Glomerular endothelial cell (primary cell): ENCODE data around the gene UBE2J2. TPM values are rescaled to one million over a fixed set of nuclear protein-coding genes. Genes with fewer than 3 reads are reported as not detected.
"Not testable (repeated sequence)": the region's sequence is repeated elsewhere in the genome, so short reads cannot be mapped to it uniquely, and the experiment has no call there.

Experiments used
- DNase-seq: peaks from one replicate; pipeline ENCODE4 v3.0.0-alpha.2; 2011; ENCODE audit warnings: low read depth, low spot score; ENCODE audit errors: extremely low read depth
- total RNA-seq: library from RNA; depleted of rRNA; stranded (reverse); fragments of >200 nt; gene quantifications from 2 replicates; pipeline ENCODE4 v1.2.3, GENCODE V29; 2015

Gene UBE2J2
- 44.4 and 80.3 TPM in 2 replicates for total RNA-seq

DNA sequence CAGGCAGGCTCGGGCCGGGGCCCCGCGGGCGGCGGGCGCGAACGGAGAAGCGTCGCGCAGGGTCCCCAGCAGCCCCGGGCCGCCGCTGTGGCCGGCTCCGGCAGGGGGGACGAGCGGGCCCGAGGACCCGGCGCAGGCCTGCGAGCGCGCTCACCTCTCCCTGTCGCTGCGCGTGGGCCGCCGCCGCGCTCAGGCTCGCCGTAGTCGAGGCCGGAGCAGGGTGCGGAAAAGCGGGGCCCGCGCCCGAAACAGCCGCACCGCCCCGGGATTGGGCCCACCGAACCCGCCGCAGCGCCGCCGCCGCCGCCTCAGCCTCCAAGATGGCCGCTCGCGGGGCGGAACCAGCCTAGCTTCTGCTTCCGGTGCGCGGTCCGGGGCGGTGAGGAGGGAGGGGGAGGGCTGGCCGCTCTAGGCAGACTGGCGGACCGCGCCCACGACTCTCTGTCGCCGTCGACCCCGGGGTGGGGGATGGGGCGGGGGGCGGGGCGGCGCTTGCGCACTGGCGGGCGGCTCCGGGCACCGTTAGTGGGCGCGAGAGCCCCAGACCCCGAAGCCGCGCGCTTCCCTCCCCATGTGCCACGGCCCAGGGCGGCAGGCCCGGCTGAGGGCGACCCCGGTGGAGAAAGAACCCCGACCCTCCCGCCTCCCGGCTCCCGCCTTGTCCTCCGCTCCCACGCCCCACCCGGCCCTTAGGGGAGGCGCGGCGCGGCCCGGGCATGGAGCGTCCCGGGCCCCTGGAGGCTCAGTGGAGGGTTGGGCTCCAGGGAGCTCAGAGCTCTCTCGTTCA is at the start of gene UBE2J2:
TSS of gene UBE2J2 (minus strand) at position 343 of the 787 bp plus-strand sequence. CDS start 5,862 bp downstream, outside the sequence.
- no peak for DNase-seq

DNA sequence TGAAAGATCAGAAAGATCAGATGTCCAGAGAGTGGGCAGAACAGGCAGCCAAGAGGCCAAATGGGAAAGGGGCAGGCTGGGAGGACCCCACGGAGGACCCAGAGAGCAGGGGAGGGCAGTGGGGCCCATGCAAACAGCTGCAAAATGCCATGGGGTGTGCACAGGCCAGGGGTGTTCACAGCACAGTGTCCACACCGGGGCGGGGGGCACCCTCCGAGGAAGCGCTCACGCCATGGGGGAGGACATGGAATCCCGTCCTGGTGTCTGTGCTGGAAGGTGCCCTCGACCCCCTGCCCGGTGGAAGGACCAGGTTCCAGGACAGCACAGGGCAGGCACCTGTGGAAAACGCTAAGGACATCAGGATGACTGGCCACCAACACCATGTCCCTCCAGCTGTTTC is 49.3 kb upstream of the UBE2J2 start:
- DNase-seq: no peak

DNA sequence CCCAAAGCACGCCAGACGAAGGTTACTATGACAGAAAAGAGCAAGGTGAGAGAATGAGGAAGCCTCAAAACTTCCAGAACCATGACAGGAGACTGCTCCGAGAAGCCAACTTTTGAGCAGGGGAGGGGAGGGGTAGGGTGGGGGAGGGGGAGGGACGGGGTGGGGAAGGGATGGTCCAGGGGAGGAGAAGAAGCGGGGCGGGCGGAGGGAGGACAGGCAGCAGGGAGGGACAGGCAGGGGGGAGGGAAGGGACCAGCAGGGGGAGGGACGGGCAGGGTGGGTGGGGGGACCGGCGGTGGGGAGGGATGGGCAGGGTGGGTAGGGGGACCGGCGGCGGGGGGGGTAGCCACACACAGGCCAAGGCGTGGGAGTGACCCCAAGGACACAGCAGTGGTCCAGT is 48.8 kb upstream of the UBE2J2 start:
- DNase-seq: no peak

DNA sequence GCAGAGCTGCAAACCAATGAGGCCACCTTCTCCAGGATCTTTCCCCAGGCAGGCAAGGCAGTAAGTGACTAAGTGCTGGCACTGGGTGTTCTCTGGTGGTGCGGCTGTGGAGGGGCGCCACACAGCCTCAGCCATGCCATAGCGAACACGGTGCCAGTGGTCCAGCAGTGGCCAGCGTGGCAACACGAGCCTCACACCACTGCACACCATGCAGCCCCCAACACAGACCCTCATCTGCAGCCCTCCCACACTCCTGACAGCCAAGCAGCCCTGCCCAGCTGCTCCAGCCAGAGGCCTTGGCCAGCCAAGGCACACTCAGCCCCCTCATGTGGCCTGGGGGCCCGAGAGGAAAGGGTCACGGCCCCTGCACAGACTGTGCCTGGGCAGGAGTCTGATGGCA is 47.8 kb upstream of the UBE2J2 start:
- no peak for DNase-seq

DNA sequence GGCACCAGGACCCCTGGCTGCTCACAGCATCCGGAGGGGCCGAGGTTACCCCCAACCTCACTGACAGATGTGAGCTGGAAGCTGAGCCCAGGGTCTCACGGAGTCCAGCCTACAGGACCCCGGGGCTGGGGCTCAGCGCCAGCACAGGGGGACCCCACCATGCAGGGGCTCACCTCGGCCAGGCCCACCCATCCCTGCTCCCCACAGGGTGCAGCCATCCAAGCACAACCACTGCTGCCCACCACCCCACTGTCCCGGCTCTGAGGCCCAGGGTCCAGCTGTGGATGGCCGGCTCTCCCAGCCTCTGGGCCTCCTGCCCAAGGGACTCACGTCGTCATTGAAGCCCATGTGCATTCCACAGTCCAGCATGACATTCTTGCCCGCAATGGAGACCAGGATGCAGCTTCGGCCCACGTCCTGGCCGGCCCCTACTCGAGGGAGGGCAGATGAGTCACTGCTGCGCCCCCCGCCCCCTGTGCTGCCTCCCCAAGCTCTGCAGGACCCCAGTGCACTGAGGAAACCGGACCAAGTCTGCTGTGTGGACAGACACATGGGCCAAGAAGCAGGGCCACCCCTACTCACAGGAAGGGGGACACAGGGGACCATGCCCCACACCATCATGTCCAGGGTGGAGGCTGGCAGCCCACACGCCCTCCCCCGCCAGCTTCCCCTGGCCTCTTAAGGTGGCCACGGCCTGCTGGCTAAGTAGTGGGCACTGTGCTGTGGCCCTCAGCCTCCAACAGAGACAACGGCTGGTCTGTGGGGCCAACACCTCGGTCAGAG is 47.2 kb upstream of the UBE2J2 start:
- no peak for DNase-seq

DNA sequence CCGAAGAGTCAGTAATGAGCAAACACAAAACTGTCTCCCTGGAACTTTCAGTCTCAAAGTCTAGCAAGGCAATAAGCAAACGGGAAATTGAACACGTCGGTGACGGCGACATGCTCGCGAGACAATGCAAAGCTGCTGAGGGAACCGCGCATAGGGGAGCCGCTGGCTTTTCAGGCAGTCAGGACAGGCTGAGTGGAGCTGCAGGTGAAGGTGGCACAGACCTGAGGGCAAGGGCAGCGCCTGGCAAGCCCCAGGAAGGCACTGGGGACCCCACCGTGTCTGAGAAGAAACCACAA is 45.9 kb upstream of the UBE2J2 start:
- DNase-seq: no peak

DNA sequence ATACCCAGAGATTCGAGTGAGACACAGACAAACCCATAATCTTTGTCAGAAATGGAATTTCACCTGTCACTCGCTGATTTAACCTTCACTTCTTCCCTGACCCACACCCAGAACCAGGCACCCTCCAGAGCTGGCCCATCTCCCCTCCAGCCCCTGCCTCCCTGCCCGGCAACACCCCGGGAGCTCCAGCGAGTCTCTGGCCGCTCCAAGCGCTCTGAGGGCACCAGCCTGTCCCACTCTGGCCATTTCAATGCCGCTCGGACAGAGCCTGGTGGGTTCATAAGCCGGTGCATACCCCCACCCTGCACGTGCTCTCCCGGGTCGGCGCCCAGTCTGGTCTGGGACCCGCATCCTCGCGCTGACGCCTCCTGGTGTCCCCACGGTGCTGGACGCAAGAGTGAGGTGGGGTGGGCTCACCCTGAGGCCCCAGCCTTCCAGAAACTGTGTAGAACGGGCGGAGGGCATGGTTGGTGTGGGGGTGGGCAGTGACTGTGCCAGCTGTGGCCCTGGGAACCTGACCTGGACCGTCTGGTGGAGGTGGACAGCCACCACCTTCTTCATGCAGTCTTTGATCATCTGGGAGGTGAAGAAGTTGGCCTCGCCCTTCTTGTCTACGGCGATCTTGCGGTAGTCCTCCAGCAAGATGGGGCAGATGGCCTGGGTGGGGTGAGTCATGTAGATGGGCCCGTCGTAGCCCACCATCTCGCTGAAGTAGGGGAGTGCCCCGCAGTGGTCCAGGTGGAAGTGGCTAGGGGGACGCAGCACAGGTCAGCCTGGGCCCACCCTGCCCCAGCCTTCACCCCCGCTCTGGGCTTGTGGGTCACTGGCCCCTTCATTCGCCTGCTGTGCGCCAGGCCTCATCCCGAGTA is 45.4 kb upstream of the UBE2J2 start:
- no peak for DNase-seq

DNA sequence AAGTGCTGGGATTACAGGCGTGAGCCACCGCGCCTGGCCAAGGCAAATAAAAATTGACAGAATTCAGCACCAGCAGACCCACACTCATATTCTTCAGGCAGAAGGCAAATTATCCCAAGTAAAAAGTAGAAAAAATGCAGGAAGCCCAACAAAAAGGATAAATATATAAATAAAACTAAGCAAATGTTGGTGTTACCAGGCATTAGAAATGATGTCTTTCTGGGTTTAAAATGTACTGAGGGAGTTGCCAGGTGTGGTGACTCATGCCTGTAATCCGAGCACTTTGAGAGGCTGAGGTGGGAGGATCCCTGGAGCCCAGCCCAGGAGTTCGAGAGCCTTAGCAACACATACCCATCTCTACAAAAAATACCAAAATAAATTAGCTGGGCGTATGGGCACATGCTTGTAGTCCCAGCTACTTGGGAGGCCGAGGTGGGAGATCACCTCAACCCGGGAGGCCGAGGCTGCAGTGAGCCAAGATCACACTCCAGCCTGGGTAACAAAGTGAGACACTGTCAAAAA is 44.5 kb upstream of the UBE2J2 start:
- DNase-seq: no peak

DNA sequence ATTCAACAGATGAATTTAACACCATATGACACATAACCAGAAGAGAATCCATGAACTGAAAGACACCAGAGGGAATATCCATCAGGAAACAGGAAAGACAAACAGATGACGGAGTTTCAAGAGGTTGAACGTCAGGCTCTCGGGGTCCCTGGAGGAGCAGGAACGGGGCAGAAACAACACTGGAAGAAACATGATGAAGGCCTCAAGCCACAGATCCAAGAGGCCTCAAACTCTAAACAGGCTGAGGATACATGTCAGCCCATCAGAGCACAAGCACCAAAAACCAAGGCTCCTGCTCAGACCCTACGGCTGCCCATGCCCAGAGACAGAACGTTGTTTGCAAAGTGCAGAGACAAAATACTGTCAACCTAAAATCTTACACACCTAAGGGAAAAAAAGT is 43.8 kb upstream of the UBE2J2 start:
- no peak for DNase-seq

DNA sequence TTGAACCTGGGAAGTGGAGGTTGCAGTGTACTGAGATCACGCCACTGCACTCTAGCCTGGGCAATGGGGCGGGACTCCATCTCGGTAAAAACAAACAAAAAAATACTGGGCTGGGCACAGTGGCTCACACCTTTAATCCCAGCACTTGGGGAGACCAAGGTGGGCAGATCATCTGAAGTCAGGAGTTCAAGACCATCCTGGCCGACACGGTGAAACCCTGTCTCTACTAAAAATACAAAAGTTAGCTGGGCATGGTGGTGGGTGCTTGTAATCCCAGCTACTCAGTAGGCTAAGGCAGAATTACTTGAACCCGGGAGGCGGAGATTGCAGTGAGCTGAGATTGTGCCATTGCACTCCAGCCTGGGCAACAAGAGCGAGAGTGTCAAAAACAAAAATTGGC is 42.5 kb upstream of the UBE2J2 start:
- DNase-seq: not testable (repeated sequence)

DNA sequence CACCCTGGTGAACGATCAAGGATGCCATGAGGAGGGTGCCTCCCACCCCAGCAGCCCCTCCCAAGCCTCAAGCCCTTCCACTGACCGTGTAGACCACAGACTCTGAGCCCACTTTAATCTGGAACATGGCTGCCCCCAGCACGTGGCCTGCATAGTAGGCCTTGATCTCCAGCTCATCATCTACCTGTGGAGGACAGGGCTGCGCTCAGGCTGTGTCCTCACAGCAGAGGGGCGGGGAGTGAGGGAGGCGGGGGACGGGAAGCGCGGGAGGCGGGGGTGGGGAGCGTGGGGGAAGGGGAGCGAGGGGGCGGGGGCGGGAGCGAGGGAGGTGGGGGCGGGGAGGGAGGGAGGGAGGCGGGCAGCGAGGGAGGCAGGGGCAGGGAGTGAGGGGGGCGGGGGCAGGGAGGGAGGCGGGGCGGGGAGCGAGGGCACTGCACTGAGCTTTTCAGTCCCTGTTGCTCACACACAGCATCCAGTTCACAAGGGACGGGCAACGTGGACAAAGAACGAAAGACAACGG is 41.8 kb upstream of the UBE2J2 start:
- no peak for DNase-seq

DNA sequence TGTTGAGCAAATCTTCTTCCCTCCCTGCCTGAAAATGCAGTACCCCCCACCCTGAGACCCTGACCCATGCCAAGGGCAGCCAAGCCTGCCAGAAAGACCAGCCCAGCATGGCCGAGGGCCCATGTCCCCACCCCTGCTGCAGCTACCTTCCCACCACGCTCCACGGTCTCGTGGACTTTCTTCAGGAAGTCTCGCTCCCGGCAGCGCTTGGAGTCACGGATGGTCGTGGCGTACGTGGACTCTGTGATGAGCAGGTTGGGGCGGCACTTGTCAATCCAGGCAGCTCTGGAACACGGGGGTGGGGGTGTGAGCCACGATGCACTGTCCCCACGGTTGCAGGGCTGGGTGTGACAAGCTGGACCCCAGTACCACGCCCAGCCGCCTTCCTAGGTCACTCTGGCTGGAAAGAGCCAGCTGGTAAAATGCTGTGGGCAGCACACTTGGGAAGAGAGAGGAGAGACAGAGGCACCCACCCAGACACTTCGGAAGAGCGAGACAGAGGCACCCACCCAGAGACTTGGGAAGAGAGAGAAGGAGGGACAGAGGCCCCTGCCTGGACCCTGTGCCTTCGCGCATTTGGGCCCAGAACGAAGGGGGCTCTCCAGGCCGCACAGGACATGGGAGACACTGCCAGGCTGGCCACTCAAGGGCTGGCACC is 41.2 kb upstream of the UBE2J2 start:
- DNase-seq: no peak

DNA sequence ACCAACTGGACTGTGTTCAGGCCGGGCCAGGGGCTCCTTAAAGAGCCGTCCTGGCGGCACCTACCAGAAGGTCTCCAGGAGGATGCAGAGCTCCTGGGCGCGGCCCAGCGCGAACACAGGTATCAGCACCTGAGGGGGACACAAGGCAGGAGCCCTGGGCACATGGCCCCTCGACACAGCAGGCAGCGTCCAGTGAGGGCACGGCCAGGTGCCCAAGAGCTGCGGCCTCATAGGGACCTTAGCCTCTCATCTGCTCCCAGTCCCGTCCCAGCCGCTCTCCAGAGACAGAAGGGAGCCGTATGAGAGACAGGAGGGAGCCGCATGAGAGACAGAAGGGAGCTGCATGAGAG is 40.6 kb upstream of the UBE2J2 start:
- DNase-seq: no peak

DNA sequence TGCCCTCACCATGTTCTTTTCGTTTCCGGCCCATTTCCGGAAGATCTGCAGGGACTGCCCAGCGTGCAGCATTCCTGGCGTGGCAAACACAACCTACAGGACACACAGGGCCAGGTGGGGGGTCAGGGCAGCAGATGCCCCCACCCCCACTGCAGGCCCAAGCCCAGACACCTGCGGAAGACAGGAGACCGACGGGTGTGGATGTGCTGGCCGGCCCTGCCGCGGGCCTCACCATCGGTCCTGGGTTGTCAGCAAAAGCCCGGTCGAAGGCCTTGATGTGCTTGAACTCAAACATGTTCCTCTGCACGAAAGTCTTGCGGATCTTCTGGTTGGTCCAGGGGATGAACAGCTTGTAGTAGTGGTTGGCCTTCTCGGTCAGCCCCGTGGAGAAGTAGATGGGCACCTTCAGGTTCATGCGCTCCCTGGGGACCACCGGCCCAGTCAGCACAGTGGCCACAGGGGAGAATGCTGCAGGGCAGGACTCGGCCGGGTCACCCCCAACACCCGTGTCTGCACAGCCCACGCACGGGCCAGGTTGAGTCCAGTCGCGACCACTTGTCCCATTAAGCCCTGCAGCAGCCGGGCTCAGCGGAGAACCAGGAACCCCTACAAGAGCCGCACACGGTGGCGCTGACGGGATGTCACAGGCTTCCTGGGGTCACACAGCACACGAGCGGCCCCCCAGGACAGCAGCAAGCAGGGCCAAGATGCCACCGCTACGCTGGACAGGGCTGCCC is 40.0 kb upstream of the UBE2J2 start:
- DNase-seq: no peak

DNA sequence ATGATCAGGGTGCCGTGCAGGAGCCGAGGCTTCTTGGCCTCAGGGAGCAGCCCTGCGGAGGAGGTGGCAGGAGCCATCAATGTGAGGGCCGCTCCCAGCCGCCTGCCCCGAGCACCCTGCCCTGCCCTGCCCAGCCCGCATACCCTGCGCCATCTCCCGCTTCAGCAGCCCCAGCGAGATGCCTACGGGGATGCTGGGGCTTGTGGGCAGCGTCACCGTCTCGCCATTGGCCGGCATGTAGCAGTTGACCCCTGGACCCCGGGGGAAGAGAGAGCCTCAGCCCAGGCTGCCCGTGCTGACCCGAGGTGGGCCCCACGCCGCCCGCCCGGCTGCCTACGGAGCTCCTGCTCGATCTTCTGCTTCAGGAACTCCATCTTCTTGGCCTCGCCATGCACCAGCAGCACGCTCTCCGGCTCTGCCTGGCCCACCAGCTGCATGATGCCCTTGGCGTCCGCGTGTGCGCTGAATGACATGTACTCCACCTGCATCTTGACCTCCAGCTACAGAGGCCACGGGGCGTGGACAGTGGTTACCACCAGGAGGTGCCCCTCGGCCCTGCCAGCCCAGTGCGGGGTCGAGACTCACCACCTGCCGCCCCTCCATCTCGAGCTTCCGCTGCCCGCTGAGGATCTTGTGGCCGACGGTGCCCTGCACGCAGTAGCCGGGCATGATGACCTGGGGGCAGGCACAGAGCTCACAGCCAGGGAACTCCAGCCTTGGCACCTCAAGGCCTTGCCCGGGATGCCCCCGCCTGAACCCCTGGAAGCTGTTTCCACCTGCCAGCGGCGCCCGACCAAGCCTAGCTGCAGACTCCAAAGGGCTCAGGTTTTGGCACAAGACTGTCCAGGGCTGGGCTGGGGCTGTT is 39.0 kb upstream of the UBE2J2 start:
- DNase-seq: no peak

DNA sequence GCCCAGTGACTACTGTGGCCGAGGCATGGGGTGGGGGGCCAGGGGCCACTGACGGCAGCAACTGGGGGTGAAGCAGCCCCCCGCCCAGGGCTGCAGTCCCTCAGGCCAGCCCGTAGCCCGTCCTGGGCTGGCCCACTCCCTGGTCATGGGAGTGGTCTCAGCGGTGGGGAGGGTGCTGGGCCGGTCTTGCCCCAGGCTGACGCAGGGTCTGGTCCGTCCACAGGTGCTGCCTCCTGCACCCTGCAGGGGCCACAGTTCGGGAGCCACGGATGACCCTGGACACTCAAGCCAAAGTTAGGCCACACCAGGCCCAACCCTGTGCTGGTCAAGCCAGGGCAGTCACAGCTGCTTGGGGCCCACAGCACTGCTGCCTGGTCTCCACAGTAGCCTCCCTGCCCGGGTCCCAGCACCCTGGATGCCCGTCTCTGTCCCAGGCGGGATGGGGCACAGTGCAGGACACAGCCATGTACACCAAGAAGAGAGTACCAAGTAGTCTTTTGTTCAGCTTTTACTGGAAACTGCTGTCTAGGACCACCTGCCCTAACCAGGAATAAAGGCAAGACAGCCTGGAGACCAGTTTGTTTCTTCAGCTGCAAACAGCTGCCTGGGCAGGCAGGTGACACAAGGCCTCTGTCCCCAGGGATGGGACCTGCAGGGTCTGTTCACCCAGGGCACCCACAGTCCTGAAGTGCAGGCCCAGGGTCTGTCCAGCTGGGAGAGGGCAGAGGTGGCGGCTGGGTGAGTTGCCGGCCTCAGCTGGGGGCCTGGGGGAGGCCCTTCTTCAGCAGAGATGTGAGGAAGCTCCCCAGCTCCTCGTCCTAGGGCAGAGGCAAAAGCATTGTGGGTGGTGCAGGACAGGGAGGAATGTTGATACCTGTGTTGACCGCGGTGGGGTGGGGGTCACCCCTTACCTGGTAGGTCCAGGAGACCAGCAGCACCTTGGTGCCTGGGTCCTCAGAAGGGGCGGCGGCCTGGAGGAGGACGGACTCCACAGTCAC is 37.8 kb upstream of the UBE2J2 start:
- DNase-seq: no peak

DNA sequence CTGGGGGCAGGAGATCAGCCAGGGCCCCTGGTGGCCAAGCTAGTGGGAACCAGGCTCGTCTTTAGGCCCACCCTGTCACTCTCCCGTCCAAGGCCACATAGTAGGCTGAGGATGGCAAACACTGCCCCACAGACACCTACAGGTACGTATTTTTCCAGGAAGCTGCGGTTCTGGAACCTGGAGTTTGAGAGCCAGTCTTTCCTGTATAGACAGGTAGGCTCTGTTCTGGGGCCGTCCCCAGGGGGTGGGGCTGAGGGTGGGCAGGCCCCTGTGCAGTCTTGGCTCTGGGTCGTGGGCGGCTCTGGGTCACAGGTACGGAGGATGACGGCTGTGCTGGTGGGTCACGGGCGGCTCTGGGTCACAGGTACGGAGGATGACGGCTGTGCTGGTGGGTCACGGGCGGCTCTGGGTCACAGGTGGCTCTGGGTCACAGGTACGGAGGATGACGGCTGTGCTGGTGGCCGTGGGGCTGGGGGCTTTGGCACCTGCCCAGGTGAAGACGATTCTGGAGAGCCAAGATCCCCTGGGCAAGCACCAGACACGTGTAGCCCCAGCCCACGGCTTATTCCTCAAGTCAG is 36.9 kb upstream of the UBE2J2 start:
- DNase-seq: no peak

DNA sequence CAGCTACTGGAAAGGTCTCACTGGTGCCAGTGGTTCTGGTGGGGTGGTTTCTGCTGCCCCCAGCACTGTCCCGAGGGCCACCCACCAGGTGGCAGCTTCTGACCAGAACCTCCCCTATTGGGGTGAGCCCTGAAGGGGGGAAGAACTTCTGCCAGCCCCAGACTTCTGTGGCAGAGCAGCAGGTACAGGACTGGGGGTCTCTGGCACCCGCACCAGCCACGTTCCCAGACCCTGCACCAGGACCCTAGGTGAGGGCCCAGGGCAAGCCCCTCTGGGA is 36.4 kb upstream of the UBE2J2 start:
- no peak for DNase-seq
